Effector CD8-positive, alpha-beta T cell (primary cell): ENCODE results near the gene P3H4.

Experiments used
- DNase-seq: peaks from one replicate; lab custom pipeline; 2025; lab: John Stamatoyannopoulos, UW

P3H4 gene

GRCh38 chr17:41822216-41823140 is 10.7 kb upstream of the P3H4 start:
- DNase-seq: no peak

- no peak for DNase-seq
Observed at GRCh38 chr17:41821776-41822175, 10.0 kb upstream of the P3H4 start.

- no peak for DNase-seq
Observed at GRCh38 chr17:41818024-41818423, 6.3 kb upstream of the P3H4 start.

GRCh38 chr17:41816637-41817320 is 5.0 kb upstream of the P3H4 start:
- no peak for DNase-seq

- no peak for DNase-seq
Observed at GRCh38 chr17:41814195-41814594, 2.4 kb upstream of the P3H4 start.

- DNase-seq: no peak
Observed at GRCh38 chr17:41813699-41814124, 2.0 kb upstream of the P3H4 start.

GRCh38 chr17:41813152-41813680 is 1.5 kb upstream of the P3H4 start:
- no peak for DNase-seq

GRCh38 chr17:41812381-41813151 is 817 bp upstream of the P3H4 start, which contains the start of gene FKBP10:
TSS of gene FKBP10 (plus strand) at chr17:41813004. CDS start at chr17:41813035, 31 bp downstream.
- DNase-seq: no peak

- peak; percentile 29 for DNase-seq
Observed at GRCh38 chr17:41810659-41811548, 845 bp downstream of the P3H4 start.

GRCh38 chr17:41806685-41807445 is 4.9 kb downstream of the P3H4 start:
- no peak for DNase-seq

- no peak for DNase-seq
Observed at GRCh38 chr17:41803049-41804020, 8.4 kb downstream of the P3H4 start.

GRCh38 chr17:41801374-41802271 is 10.1 kb downstream of the P3H4 start:
- peak; percentile 62 for DNase-seq

- DNase-seq: no peak
Observed at GRCh38 chr17:41800601-41801373, 11.0 kb downstream of the P3H4 start.

- no peak for DNase-seq
Observed at GRCh38 chr17:41799366-41799765, 12.4 kb downstream of the P3H4 start.

- no peak for DNase-seq
Observed at GRCh38 chr17:41797377-41797776, 14.4 kb downstream of the P3H4 start.

- no peak for DNase-seq
Observed at GRCh38 chr17:41796121-41796895, 15.4 kb downstream of the P3H4 start.
